ENCODE data around the gene ZNF33A. TPM values are rescaled to one million over a fixed set of nuclear protein-coding genes. Genes with fewer than 3 reads are reported as not detected.

The ZNF33A gene
- total RNA-seq: 42.6 TPM
- 10.6 TPM for polyA plus RNA-seq (ENCODE audit: insufficient read depth, low read depth, low replicate concordance)
- long read RNA-seq, donor 1, full-length matches to known transcripts: 7 of 7 reads
- long read RNA-seq, donor 1, partial matches to known transcripts: 0 of 7 reads
- long read RNA-seq, donor 1, other reads (novel, unspliced or antisense): 0 of 7 reads
- long read RNA-seq, donor 2, full-length matches to known transcripts: 13 of 13 reads
- long read RNA-seq, donor 2, partial matches to known transcripts: 0 of 13 reads
- long read RNA-seq, donor 2, other reads (novel, unspliced or antisense): 0 of 13 reads
- long read RNA-seq, donor 3, transcript ZNF33A-203 (5 exons, 3,994 nt): major isoform, 10 of 11 reads
- long read RNA-seq, donor 3, partial matches to known transcripts: 0 of 11 reads
- long read RNA-seq, donor 3, other reads (novel, unspliced or antisense): 0 of 11 reads
- long read RNA-seq, donor 4, full-length matches to known transcripts: 13 of 13 reads
- long read RNA-seq, donor 4, partial matches to known transcripts: 0 of 13 reads
- long read RNA-seq, donor 4, other reads (novel, unspliced or antisense): 0 of 13 reads
- long read RNA-seq, donor 5, partial matches to known transcripts: 0 of 1 reads
- long read RNA-seq, donor 5, other reads (novel, unspliced or antisense): 0 of 1 reads
- long read RNA-seq, donor 6, full-length matches to known transcripts: 9 of 9 reads
- long read RNA-seq, donor 6, partial matches to known transcripts: 0 of 9 reads
- long read RNA-seq, donor 6, other reads (novel, unspliced or antisense): 0 of 9 reads
- long read RNA-seq, donor 7, full-length matches to known transcripts: 4 of 26 reads
- long read RNA-seq, donor 7, partial matches to known transcripts: 0 of 26 reads
- long read RNA-seq, donor 7, other reads (novel, unspliced or antisense): 22 of 26 reads
- long read RNA-seq, donor 8, full-length matches to known transcripts: 11 of 11 reads
- long read RNA-seq, donor 8, partial matches to known transcripts: 0 of 11 reads
- long read RNA-seq, donor 8, other reads (novel, unspliced or antisense): 0 of 11 reads
- long read RNA-seq, donor 9, full-length matches to known transcripts: 2 of 2 reads
- long read RNA-seq, donor 9, partial matches to known transcripts: 0 of 2 reads
- long read RNA-seq, donor 9, other reads (novel, unspliced or antisense): 0 of 2 reads
- long read RNA-seq, donor 10, full-length matches to known transcripts: 7 of 7 reads
- long read RNA-seq, donor 10, partial matches to known transcripts: 0 of 7 reads
- long read RNA-seq, donor 10, other reads (novel, unspliced or antisense): 0 of 7 reads

DNA sequence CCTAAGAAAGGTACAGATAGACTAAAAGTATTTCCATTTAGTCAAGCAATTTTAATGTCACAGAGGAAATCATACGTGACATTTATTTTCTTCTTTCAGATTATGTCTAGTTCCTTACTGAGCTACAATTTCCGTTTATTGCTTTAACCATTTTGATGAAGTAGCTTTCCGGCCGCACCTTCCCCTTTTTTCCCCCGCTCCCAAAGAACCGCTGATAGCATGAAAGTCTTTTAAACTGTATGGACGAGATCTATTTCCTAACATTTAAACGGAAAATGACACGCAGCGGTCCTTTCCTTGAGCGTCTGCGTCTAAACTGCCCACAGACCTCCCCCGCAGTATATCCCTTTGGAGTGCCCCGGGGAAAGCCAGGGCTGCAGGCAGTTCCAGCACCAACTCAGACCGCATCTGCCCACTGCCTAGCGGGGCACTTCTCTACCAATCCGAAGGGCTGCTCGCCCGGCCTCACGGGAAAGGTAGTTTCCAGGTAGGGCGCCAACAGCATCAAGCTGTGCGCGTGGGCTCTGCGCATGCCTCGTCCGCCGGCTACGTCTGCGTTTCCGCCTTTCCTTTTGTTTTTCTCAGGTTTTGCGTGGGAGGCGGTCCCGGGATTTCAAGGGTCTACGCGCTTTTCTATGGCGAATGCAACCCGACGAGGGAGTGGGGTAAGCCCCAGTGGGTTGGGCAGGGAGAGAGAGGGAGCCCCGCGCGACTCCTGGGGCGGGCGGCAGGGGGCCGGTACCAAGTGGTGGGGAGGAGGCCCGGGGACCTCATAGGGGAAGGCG, at the start of gene ZNF33A:
Gene ZNF33A (plus strand): TSS at position 557 of the 785 bp plus-strand sequence. CDS start 1,667 bp downstream, outside the sequence.
- no peak for FAIRE-seq

DNA sequence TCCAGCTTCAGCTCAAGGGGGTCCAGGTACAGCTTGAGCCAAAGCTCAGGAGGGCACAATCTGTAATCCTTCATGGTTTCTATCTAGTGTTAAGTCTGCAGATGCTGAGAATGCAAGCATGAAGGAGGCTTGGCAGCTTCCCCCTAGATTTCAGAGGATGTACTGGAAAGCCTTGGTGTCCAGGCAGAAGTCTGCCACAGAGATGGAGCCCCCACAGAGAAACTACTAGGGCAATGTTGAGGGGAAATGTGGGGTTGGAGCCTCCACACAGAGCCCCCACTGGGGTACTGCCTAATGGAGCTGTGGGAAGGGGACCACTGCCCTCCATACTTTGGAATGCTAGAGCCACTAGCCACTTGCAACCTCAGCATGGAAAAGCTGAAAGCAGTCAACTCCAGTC, 45.5 kb upstream of the ZNF33A start:
- FAIRE-seq (no peak), DNase-seq (no peak)
- Histone ChIP-seq H3K9me3 (ENCODE audit: control insufficient read depth in 2 of 3, insufficient read depth in 1 of 3, low read length in 3 of 3) (peaks cover 0 to 4% (median 0%) of the 10 kb centered on the region in 3 donors), H3K27me3 (ENCODE audit: control insufficient read depth, insufficient read depth, low read length) (no peaks in the 10 kb centered on the region), H3K27ac (ENCODE audit: low read depth in 2 of 2, low read length in 2 of 2) (no peak overlapping the region), H3K4me3 (ENCODE audit: low read length in 3 of 3) (no peak overlapping the region), H3K36me3 (ENCODE audit: control insufficient read depth in 2 of 3, insufficient read depth in 3 of 3, low read length in 3 of 3) (peaks cover 2 to 9% (median 6%) of the 10 kb centered on the region in 3 donors), H3K9ac (ENCODE audit: low read length in 3 of 3) (no peak overlapping the region), H3K4me1 (ENCODE audit: control insufficient read depth in 2 of 3, insufficient read depth in 2 of 3, low read depth in 1 of 3, low read length in 3 of 3) (no peaks in the 10 kb centered on the region)
- intact Hi-C loops (cut with DNase I): no loop called here
- TF ChIP-seq, protein P1, sequence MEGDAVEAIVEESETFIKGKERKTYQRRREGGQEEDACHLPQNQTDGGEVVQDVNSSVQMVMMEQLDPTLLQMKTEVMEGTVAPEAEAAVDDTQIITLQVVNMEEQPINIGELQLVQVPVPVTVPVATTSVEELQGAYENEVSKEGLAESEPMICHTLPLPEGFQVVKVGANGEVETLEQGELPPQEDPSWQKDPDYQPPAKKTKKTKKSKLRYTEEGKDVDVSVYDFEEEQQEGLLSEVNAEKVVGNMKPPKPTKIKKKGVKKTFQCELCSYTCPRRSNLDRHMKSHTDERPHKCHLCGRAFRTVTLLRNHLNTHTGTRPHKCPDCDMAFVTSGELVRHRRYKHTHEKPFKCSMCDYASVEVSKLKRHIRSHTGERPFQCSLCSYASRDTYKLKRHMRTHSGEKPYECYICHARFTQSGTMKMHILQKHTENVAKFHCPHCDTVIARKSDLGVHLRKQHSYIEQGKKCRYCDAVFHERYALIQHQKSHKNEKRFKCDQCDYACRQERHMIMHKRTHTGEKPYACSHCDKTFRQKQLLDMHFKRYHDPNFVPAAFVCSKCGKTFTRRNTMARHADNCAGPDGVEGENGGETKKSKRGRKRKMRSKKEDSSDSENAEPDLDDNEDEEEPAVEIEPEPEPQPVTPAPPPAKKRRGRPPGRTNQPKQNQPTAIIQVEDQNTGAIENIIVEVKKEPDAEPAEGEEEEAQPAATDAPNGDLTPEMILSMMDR (IDR thresholded peaks at IDR 0.05; ENCODE audit: borderline replicate concordance, extremely low read depth, insufficient read depth): no peak

More for the DNA sequence above, at the start of gene ZNF33A:
- H3K9ac ChIP-seq (ENCODE audit: low read length in 3 of 3): peak within 1 kb of the TSS; percentile 88 to 93 (median 92)
- no peaks in the 10 kb centered on the region for H3K27me3 ChIP-seq (ENCODE audit: control insufficient read depth, insufficient read depth, low read length)
- intact Hi-C loops (cut with DNase I): no loop called here
- H3K9me3 ChIP-seq (ENCODE audit: control insufficient read depth in 2 of 3, insufficient read depth in 1 of 3, low read length in 3 of 3): no peaks in the 10 kb centered on the region
- DNase-seq: peak; percentile 94 to 97 (median 96)
- no peaks in the 10 kb centered on the region for H3K4me1 ChIP-seq (ENCODE audit: control insufficient read depth in 2 of 3, insufficient read depth in 2 of 3, low read depth in 1 of 3, low read length in 3 of 3)
- H3K27ac ChIP-seq (ENCODE audit: low read depth in 2 of 2, low read length in 2 of 2): peak within 1 kb of the TSS; percentile 98 to 99
- TF ChIP-seq, protein P1 (IDR thresholded peaks at IDR 0.05; ENCODE audit: borderline replicate concordance, extremely low read depth, insufficient read depth): no peak
- peak within 1 kb of the TSS; percentile 73 to 90 (median 86) for H3K4me3 ChIP-seq (ENCODE audit: low read length in 3 of 3)
- H3K36me3 ChIP-seq (ENCODE audit: control insufficient read depth in 2 of 3, insufficient read depth in 3 of 3, low read length in 3 of 3): peaks cover 0 to 1% (median 0%) of the 10 kb centered on the region in 3 donors

DNA sequence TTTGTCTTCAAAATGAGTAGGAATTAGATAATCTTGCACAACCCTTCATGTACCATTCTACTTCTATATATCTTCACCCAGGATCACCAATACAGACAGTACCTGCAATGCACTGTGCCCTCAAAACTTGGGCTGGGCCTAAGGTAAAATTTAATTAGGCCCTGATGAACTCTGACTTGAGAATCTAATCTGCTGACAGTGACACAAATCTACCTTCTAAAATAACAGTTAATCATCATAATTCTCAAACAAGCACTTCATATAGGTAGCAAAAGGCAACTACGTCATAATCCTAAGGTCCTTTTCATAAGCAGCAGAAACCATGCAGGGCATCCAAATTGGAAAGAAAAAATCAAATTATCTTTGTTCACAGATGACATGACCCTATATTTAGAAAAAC, 38.1 kb upstream of the ZNF33A start:
- Histone ChIP-seq H3K36me3 (ENCODE audit: control insufficient read depth in 2 of 3, insufficient read depth in 3 of 3, low read length in 3 of 3) (peaks cover 3 to 13% (median 7%) of the 10 kb centered on the region in 3 donors), H3K4me3 (ENCODE audit: low read length in 3 of 3) (no peak overlapping the region), H3K9me3 (ENCODE audit: control insufficient read depth in 2 of 3, insufficient read depth in 1 of 3, low read length in 3 of 3) (no peaks in the 10 kb centered on the region), H3K27ac (ENCODE audit: low read depth in 2 of 2, low read length in 2 of 2) (no peak overlapping the region), H3K4me1 (ENCODE audit: control insufficient read depth in 2 of 3, insufficient read depth in 2 of 3, low read depth in 1 of 3, low read length in 3 of 3) (peaks cover 0 to 7% (median 6%) of the 10 kb centered on the region in 3 donors), H3K9ac (ENCODE audit: low read length in 3 of 3) (no peak overlapping the region), H3K27me3 (ENCODE audit: control insufficient read depth, insufficient read depth, low read length) (no peaks in the 10 kb centered on the region)
- intact Hi-C loops (cut with DNase I): no loop called here
- TF ChIP-seq, protein P1 (IDR thresholded peaks at IDR 0.05; ENCODE audit: borderline replicate concordance, extremely low read depth, insufficient read depth): no peak
- FAIRE-seq (no peak), DNase-seq (no peak)
